UCSD-AML1 (cell line): ENCODE measurements around the gene DRAM1.
"Not testable (repeated sequence)": the region's sequence is repeated elsewhere in the genome, so short reads cannot be mapped to it uniquely, and the experiment has no call there.

Experiments
- DNase-seq: peaks from one replicate; lab custom pipeline; 2025; ENCODE audit not compliant: unreplicated experiment; lab: John Stamatoyannopoulos, UW

Gene DRAM1

GRCh38 chr12:101901777-101902176, 24.4 kb downstream of the DRAM1 start:
- DNase-seq, result no peak

- DNase-seq, result no peak
Measured at GRCh38 chr12:101902641-101903040, 25.3 kb downstream of the DRAM1 start.

GRCh38 chr12:101906226-101906625, 28.8 kb downstream of the DRAM1 start:
- DNase-seq, result no peak

GRCh38 chr12:101908395-101908794, 31.0 kb downstream of the DRAM1 start:
- no peak for DNase-seq

DNA sequence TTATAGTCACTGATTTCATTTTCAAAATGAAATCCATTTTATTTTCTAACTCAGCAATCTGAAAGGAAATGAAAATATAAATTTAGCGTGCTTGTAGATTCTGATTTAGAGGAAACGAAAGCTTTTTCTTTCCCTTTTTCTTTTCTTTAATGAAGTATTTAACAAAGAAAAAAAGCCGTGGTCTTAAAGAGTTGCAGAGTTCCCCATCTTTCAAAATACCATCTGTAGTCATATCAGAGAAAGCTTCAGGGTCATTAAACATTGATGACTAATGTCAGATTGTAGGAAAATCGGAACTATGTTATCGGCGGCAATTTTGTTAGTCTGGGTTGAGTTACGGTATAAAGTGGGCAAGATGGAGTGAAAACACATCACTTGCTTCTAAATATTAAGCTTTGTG, 32.3 kb downstream of the DRAM1 start:
- no peak for DNase-seq

GRCh38 chr12:101915841-101916240, 38.5 kb downstream of the DRAM1 start:
- DNase-seq, result no peak

DNA sequence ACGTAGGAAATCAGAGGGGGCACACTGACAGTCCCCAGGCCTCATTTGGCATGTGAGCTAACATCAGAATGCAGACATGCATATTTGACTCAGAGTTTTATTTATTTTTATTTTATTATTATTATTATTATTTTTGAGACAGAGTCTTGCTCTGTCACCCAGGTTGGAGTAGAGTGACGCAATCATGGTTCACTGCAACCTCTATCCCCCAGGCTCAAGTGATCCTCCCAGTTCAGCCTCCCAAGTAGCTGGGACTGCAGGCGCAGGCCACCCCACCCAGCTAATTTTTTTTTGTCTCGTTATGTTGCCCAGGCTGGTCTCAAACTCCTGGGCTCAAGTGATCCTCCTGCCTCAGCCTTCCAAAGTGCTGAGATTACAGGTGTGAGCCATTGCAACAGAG, 41.4 kb downstream of the DRAM1 start:
- DNase-seq, result not testable (repeated sequence)

DNA sequence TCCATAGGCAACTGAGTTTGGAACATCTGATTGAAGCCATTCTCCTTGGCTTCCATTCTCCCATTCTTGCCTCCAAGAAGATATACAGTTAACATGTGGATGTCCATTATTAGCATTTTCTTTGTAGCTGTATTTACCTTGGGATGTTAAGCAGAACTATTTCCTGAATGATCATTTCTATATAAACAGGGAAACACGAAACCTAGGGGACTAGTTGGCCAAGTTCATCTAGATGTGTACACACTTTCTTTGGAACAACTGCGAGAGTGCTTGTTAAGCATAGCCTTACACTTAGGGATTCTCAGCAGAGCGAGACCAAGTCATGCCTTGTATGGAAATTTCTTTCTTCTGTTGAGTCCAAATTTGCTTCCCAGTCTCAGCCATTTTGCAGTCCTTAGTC, 42.1 kb downstream of the DRAM1 start:
- DNase-seq, result no peak

GRCh38 chr12:101920906-101921305, 43.5 kb downstream of the DRAM1 start:
- no peak for DNase-seq

DNA sequence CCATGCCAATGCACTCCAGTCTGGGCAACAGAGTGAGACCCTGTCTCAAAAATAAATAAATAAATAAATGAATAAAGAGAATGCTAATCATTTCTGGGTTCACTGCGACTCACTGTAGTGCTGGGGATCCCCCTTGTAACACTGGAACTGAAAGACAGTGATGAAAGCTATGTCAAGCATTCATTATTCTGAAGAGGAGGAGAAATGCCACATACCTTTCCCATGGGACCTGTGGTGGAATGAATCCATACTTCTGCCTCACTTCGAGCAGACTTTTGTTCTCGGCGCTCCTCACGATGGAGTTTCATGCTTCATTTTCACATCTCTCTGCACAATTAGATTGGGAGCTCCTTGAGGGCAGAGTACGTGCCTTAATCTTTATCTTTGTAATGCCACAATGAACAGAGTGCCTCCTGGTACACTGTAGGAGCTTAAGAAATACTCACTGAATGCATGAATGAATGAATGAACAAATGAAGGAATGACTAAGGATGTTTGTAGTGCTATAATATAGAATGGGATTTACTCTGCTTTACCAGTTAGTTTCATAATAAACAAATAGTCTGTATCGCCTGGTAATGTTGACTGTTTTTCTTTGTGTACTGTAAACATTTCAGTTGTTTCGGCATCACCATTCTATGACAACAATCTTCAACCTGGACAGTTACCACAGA, 45.8 kb downstream of the DRAM1 start:
- DNase-seq, result no peak

DNA sequence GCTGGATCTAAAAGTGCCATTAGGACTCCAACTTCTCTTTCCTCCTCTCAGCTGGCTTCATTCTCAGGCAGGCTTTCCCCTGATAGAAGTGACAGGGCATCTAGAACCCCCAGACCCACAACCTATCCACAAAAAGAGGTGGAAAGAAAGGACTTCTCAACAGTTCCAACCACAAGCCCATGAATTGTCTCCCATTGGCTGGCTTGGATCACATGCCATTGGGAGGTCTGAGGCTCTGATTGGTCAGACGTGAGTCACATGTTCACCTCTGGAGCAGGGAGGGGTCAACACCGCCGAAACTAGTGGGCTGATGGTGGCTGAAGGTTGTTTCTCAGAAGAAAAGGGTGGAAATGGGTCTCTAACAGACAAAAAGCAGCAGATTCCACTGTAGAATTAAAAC, 47.2 kb downstream of the DRAM1 start:
- DNase-seq, result no peak

GRCh38 chr12:101925361-101925760, 48.0 kb downstream of the DRAM1 start:
- DNase-seq, result peak; percentile 13

GRCh38 chr12:101925935-101926334, 48.6 kb downstream of the DRAM1 start:
- peak; percentile 44 for DNase-seq

DNA sequence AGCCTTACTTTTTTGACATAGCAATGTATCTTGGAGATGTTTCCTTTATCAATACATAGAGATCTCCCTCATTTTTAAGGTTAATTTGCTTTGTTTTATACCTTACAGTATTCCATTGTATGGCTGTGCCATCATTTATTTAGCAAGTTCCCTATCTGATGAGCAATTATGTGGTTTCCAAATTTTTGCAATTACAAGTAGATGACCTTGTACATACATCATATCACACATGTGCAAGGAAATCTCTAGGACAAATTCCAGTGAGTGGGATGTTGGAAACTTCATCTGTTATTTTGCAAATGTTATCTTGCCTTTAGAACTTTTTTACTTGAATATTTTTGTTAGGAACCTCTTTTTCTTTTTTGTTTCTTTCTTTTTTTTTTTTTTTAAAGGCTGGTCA, 49.7 kb downstream of the DRAM1 start:
- DNase-seq, result no peak

GRCh38 chr12:101927999-101928398, 50.6 kb downstream of the DRAM1 start:
- no peak for DNase-seq

DNA sequence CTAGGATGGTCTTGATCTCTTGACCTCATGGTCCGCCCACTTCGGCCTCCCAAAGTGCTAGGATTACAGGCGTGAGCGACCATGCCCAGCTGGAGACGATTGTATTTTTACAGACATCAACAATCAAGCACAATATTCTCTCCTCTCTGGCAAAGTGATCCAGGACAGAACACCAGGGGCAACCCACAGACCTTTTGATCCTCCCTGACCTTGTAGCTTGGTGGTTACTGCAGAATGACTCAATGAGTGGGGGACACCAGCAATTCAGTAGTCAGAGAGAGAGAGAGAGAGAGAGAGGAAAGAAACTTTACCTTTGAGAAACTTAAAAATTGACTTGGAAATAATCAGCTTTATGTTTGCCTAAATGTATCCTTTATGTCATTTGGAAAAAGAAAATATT, 51.2 kb downstream of the DRAM1 start:
- DNase-seq, result no peak

GRCh38 chr12:101929365-101930041, 52.1 kb downstream of the DRAM1 start:
- no peak for DNase-seq

GRCh38 chr12:101931498-101932326, 54.3 kb downstream of the DRAM1 start:
- no peak for DNase-seq

GRCh38 chr12:101933866-101934514, 56.6 kb downstream of the DRAM1 start:
- no peak for DNase-seq

GRCh38 chr12:101935890-101936746, 58.7 kb downstream of the DRAM1 start:
- peak; percentile 12 for DNase-seq

GRCh38 chr12:101939306-101939705, 61.9 kb downstream of the DRAM1 start:
- DNase-seq, result no peak
